ENCODE results near the gene KCTD5. TPM values are rescaled to one million over a fixed set of nuclear protein-coding genes. Genes with fewer than 3 reads are reported as not detected.
"Not testable (repeated sequence)": the region's sequence is repeated elsewhere in the genome, so short reads cannot be mapped to it uniquely, and the experiment has no call there.

Gene KCTD5
- total RNA-seq, 4 donors from 2014 or later, result 4.6 to 21.6 (median 12.7) TPM

- Histone ChIP-seq H3K36me3 (no peaks in the 10 kb centered on the region), H3K4me1 (peaks cover 0 to 7% of the 10 kb centered on the region in 2 donors), H3K27me3 (no peaks in the 10 kb centered on the region), H3K27ac (no peak overlapping the region), H3K4me3 (no peak overlapping the region), H3K9me3 (no peaks in the 10 kb centered on the region)
- TF ChIP-seq CTCF (IDR thresholded peaks at IDR 0.05) (no peak), POLR2A (IDR thresholded peaks at IDR 0.05) (no peak)
- DNase-seq, result no peak
- intact Hi-C loops (cut with DNase I; ENCODE audit: low total_unique reads), result no loop called here
Observed at GRCh38 chr16:2691491-2692248, 9.3 kb downstream of the KCTD5 start.

DNA sequence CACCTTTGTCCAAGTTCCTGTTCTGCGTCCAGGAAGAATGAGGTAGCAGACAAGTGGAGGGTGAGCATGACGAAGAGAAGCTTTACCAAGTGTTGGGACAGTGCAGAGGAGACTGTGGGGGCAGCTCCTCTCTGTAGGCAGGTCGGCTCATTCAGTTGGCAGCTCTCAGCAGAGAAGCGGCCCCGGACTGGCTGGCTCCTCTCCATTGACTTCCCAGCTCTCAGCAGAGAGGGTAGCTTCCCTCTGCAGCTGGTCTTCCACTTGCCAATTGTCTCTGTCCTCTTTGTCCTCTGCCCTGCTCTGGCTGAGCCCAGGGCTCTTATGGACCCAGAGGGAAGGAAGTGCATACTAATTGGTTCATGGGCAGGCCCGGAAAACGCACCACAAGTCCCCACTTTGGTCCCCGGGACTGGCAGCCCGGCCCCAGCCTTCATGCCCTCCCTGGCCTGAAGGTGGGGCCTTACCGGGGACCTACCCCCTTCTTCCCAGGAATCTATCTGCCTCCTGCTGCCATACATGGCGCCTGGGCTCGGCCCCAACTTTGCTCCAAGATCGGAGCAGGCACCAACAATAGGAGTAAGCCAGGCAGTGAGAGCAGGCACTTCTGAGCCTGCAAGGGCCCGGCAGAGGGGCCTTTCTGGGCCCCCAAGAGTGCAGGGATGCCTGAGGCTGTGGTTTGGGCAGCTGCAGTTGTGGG is 10.1 kb downstream of the KCTD5 start:
- Histone ChIP-seq H3K9me3 (no peaks in the 10 kb centered on the region), H3K27ac (no peak overlapping the region), H3K4me3 (no peak overlapping the region), H3K27me3 (no peaks in the 10 kb centered on the region), H3K4me1 (peaks cover 0 to 7% of the 10 kb centered on the region in 2 donors), H3K36me3 (no peaks in the 10 kb centered on the region)
- intact Hi-C loops (cut with DNase I; ENCODE audit: low total_unique reads), result no loop called here
- DNase-seq, result no peak
- no peak for TF ChIP-seq CTCF (IDR thresholded peaks at IDR 0.05)
- no peak for TF ChIP-seq POLR2A (IDR thresholded peaks at IDR 0.05)

GRCh38 chr16:2692948-2693651 is 10.8 kb downstream of the KCTD5 start:
- Histone ChIP-seq H3K4me1 (peaks cover 0 to 7% of the 10 kb centered on the region in 2 donors), H3K4me3 (no peak overlapping the region), H3K27me3 (no peaks in the 10 kb centered on the region), H3K27ac (no peak overlapping the region), H3K9me3 (no peaks in the 10 kb centered on the region), H3K36me3 (no peaks in the 10 kb centered on the region)
- TF ChIP-seq CTCF (IDR thresholded peaks at IDR 0.05), result no peak
- TF ChIP-seq POLR2A (IDR thresholded peaks at IDR 0.05), result no peak
- intact Hi-C loops (cut with DNase I; ENCODE audit: low total_unique reads), result no loop called here
- no peak for DNase-seq

DNA sequence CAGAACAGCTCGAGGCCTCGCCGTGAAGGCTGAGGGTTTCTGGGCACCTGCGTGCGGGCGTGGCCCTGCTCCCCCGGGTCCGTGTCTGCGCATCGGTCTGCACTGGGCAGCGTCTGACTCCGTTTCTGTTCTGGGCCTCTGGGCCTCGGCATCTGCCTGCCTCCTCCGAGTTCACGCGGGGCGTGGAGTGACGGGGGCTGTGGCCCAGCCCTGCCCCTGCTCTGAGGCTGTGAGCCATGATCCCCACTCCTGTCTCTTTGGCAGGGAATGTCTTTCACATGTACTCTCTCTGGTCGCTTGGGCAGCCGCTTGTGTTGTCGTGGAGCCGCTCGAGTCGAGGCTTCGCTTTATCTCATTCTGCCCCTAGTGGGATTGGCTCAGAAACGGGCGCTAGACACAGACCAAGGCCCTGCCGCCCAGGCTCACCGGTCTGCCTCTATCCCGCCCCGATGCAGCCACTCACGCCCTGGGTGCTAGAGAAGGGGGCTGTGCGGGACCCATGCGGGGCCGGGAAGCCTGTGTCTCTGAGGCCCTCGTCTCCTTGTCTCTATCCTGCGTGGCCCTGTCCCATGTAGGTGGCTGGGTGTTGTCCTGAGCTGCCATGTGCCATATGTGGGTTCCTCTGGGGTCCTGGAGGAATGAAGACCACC is 14.4 kb downstream of the KCTD5 start:
- H3K36me3 ChIP-seq; DNase-seq; intact Hi-C loops (cut with DNase I; ENCODE audit: low total_unique reads); H3K4me1 ChIP-seq; H3K4me3 ChIP-seq; H3K27me3 ChIP-seq; H3K9me3 ChIP-seq; H3K27ac ChIP-seq: not testable (repeated sequence)

- no peak overlapping the region for H3K4me3 ChIP-seq
- DNase-seq, result no peak
- no peaks in the 10 kb centered on the region for H3K27me3 ChIP-seq
- H3K36me3 ChIP-seq, result no peaks in the 10 kb centered on the region
- intact Hi-C loops (cut with DNase I; ENCODE audit: low total_unique reads), result no loop called here
- H3K4me1 ChIP-seq, result peaks cover 0 to 7% of the 10 kb centered on the region in 2 donors
- no peak overlapping the region for H3K27ac ChIP-seq
- no peaks in the 10 kb centered on the region for H3K9me3 ChIP-seq
- TF ChIP-seq POLR2A (IDR thresholded peaks at IDR 0.05), result no peak
- no peak for TF ChIP-seq CTCF (IDR thresholded peaks at IDR 0.05)
Observed at GRCh38 chr16:2697401-2697948, 15.2 kb downstream of the KCTD5 start.
